GM21717 (cell line): ENCODE results near the gene PCDHGC5.
A peak's percentile ranks its signal among the peaks of the same experiment; 100 is the strongest.

Source experiments
- ATAC-seq: cut with Tn5 transposase; IDR thresholded peaks from one replicate; pipeline ENCODE4 v1.9.1; 2021; ENCODE audit warnings: mild to moderate bottlenecking, moderate library complexity; ENCODE audit not compliant: unreplicated experiment

The PCDHGC5 gene

DNA sequence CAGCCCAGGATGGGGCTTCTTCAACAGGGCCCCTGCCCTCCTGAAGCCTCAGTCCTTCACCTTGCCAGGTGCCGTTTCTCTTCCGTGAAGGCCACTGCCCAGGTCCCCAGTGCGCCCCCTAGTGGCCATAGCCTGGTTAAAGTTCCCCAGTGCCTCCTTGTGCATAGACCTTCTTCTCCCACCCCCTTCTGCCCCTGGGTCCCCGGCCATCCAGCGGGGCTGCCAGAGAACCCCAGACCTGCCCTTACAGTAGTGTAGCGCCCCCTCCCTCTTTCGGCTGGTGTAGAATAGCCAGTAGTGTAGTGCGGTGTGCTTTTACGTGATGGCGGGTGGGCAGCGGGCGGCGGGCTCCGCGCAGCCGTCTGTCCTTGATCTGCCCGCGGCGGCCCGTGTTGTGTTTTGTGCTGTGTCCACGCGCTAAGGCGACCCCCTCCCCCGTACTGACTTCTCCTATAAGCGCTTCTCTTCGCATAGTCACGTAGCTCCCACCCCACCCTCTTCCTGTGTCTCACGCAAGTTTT, 23.6 kb downstream of the PCDHGC5 start:
- ATAC-seq, result no peak

DNA sequence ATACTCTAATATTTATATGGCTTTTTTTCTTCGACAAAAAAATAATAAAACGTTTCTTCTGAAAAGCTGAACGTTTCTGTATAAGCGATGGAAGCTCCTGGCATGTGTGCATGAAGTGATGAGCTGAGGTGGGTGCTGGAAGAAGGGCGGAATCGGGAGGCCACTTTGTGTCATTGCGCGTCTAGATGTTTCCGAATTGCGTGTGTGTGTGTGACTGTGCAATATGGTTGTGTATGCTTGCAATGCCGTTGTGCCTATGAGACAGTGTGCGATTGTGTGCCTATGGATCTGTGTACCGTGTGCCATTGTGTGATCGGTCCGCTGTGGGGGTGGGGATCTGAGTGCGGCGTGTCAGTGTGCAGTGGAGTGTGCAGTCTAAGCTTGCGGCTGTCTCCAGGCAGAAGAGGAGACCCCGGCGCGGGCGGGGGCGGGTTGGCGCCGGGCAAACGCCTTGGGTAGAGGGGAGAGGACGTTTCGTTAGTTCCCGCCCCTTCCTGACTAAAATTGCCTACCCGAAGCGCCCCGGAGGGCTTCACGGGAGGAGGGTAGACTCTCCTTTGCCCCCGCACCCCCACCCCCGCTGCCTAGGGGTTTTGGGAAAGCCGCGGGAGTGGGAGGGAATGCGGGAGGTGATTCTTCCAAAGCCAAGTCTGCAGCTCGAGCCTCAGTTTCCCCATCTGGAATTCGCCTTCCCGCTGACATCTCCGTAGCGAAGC, 24.2 kb downstream of the PCDHGC5 start:
- no peak for ATAC-seq

DNA sequence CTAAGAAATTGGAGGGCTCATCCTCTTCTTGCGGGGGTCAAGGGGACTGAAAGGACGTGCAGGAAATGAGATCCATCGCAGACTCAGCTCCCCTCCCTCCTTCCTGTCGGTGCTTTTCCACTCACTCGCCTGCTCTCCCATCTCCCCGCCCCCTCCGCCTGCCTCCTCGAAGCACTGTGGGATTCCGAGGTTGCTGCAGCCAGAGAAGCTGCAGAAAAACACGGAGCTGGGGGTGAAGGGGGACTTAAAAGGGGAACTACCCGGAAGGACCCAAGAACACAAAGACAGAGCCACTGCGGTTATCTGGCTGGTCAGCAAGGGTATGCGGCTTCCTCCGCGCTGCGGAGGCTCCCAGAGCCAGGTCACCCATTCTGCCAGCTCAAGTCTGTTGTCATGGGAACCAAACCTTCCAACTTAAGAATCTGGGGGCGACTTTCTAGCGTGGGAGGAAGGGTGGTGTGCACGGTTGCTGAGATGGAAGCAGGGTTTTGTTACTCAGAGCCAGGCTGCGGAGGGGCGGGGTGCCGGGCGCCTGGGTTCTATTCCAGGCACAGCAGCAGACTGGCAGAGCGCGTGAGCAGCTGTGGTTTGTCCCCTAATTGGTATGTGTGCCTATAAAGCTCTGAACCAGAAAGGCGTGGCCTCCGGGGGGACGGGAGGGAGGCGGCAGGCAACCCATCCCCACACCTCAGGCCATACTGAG, 24.9 kb downstream of the PCDHGC5 start:
- ATAC-seq, result peak; percentile 37

DNA sequence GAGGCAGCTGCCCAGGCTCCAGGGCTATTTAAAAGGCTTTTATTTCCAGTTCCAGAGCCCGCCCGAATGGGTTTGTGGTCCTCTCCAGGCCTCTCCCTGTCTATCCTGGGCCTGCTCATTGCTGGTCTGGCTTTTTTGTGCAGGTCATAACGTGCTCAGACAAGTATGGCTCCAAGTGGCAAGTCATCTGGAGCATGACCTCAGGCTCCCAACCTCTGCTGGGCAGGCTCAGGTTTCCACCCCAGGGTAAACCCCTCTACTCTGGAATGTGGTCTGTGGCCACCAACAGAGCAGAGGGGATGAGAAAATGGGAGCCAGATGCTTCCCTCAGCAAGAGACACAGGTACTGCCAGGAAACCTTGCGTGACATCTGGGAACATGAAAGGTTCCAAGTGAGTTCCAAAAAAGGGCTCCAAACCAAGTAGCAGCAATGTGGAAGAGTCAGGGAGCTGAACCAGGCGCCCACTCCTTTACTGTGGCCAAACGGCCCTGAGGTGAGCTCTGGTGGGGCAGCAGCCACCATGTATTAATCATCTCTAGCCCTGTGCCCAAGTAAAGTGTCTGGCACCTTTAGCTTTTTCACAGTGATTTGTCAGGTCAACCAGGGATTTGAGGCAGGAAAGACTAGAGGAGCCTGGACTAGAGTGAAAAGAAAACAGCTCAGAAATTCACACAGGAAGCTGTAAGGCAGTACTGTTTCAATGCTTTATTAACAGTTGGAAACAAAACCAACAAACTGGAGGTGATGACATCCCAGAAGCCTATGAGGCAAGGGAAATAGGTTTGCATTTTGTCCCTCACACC, 25.7 kb downstream of the PCDHGC5 start:
- peak; percentile 25 for ATAC-seq

DNA sequence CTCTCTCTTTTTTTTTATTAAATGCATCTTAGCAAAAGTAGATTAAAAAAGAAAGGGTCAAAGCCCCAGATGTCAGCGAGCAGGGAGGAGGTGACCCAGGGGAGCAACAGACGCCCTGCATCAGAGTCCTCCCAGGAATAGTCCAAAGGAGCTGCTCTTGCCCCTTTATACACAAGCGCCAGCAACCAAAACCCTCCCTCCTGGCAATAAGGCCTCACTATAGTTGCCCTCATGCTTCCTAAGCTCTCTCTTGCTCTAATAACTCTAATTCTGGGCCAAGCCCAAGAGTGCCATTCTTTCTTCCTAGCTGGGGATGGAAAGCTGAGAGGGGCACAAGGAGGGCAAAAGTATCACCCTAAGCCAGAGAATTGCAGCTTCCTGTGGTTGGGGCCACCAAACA, 26.3 kb downstream of the PCDHGC5 start:
- ATAC-seq, result no peak

DNA sequence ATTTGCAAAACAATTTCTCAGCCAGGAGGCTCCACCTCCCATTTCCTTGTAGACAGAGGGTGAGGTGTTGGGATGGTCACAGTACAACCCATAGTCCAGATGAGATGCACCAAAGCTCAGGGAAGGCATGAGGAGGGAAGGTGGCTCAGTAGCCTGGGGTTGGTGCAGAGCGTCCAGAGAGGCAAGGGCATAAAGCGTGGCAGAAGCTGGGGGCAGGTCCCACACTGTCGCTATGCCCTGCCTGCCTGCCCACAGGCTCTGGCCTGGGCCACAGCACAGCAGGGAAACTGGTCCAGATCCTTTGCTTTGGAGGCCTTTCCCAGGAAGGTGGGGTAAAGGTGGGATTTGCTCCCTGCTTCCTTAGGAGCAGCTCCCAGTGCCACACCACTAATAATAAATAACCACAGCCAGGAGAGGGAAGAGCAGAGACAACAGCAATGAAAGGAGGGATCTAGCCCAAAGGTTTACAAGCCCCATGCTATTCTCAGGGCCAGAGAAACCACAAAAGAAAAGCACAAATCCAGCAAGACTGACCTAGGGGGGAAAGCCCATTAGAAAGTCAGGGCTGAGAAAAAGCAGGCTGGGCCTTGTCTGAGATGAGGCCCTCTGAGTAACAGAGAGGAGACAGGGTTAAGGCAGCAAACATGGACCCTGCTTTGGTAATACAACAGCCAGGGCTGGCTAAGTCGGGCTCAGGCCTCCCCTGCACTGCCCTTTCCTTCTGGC, 27.2 kb downstream of the PCDHGC5 start:
- ATAC-seq, result no peak

DNA sequence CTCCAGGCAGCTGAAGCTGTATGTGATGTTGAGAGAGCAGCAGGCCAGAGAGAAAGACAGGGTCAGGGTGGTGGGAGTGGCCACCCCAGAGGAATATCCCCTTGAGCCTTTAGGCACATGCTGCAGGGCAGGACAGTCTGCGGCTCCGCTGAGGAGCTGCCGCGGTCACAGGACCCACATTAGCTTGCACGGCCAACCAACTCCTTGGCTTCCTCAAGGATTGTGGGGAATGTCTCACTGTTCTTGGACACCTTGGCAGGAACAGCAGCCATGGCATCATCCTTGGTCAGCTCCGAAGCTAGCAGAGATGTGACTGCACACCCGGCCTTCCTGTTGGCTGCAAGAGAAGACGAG, 27.8 kb downstream of the PCDHGC5 start:
- no peak for ATAC-seq

DNA sequence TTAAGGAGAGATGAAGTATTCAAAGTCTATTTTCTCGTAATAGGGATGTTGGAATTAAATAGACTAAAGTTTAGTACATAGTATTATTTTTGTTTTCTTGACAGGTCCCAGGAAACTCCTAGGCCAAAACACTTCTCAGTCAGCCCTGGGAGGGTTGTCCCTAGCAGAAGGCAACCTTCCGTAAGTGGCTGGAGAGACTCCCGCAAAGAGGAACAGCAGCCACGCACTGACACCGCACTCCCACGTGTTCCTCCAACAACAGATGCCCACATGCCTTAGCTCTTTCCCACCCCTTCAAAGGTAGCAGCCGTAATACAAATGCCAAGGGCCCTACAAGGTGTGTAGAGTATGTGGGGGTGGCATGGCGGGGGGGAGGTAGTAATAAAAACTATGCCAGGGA, 28.4 kb downstream of the PCDHGC5 start:
- no peak for ATAC-seq

DNA sequence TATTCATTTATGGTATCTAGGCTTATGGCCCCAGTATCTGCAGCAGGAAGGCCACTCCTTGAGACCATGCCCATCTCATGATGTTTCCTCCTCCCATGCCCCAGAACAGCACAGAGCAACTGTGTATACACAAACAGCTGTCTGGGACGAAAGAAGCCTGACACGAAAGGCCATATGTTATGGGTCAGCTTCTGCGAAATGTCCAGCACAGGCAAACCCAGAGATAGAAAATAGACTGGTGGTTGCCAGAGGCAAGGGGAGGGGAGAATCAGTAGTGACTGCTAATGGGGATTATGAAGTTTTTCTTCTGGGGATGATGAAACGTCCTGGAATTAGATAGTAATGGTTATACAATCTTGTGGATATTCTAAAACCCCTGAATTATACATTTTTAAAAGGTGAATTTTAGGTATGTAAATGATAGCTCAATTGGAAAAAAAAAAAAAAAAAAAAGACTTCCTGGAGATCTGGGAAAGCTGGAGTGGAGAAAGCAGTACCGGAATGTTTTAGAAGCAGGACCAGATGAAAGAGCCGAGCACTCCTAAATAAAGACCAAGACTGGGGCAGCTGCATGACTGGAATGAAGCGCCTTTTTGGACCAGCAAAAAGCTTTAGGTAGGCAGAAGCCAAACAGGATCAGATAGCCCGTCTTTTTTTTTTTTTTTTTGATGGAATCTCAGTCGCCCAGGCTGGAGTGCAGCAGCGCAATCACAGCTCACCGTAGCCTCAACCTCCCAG, 29.2 kb downstream of the PCDHGC5 start:
- no peak for ATAC-seq

DNA sequence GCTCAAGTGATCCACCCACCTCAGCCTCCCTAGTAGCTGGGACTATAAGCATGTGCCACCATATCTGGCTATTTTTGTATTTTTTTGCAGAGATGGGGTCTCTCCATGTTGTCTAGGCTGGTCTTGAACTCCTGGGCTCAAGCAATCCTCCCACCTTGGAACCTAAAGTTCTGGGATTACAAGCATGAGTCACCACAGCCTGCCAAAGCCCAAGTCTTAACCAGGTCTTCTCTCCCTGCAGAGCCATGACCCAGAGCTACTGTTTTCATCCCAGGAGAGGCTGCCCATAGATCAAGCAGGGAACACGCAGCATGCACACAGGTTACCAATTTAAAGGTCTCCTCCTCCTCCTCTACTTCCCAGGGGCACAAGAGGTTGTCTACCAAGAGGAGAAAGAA, 29.7 kb downstream of the PCDHGC5 start:
- no peak for ATAC-seq

DNA sequence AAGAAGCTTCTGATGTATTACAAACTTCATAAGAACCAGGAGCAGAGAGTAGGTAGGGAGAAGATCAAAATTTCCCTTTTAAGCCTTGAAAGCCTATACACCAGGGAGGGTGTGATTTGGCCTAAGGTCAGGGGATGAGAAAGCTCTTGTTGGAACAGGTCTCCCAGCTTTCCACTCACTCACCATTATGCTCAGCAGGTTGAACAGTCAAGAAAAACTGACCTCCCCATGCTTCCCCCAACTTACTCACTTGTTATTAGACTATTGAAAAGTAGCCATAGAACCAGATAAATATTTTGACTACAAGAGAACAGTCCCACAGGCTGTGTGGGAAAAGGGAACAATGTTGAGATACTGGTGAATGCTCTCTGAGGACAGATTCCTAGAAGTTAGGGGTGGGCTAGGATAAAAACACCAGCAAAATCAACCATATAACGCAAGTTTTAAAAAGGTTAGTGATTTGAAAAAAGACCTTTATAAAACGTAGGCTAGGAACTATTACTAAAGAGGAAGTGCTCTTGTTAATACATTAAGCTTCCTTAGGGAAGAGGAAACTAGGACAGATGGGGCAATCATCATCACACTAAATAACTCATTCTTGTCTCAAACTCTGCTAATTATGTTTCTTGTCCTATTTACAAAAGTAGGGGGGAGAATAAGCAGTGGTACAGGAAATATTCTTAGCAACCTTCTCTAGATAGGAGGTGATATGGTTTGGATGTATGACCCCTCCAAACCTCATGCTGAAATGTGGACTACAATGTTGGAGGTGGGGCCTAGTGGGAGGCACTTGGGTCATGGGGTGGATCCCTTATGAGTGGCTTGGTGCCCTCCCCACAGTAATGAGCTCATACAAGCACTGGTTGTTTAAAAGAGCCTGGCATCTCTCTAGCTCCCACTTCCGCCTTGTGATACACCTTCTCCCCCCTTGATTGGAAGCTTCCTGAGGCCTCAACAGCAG, 31.0 kb downstream of the PCDHGC5 start:
- no peak for ATAC-seq

DNA sequence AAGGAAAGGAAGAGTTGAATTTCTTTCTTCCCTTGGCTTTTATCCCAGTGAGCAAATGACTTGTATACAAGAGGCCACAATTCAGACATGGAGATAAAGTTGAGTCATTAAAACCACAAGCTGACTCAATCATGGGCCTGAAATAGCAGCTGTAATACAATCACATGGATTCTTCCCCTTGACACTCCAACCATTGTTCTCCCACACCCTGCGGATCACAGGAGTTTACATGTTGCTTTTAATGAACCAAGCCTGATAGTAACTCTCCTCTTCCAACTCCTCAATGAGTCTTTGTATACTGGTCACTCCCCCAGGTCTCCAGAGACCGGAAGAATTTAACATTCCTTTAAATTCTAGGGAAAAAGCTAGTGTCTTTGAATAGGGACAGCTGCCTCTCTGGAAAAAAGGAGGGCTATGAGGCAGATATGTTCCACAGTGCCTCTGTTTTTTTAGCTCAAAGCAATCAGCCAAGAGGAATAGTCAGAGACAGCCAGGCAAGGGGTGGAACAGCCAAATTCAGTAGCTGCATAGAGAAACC, 32.4 kb downstream of the PCDHGC5 start:
- ATAC-seq, result no peak

DNA sequence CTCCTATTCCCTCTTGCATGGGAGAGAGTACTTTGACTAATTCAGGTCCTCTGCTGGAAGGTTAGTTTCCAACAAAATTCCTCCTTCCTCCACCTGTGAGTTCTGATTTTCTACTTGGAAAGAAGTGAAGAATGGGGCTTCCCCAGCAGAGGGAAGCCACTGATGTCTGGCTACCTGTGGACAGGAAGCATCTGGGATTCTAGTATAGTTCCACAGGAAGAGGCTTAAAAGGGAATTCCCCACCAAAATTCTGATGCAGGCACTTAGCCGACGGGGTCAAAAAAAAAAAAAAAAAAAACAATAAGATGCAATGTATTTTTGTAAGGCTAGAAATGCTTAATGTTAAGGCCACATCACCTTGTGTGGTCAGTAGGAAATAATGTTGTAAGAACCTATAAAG, 33.4 kb downstream of the PCDHGC5 start:
- ATAC-seq, result no peak

DNA sequence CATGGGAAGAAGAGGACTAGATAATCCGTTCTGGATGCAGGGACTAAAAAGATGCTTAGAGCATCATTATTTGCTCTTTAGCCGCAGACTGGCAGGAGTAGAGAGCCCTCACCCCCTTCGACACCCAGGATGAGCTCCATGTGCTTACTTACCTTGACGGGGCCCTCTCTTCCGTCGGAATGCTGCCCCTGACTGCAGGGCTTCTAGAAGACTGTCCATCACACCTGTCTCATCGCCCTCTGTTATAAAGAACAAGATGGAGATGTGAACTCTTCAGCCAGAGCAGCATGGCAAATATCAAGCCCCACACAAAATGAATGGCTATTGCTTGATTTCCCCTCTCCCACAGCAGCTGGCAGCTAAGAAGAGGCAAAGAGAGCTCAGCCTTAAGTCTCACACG, 35.1 kb downstream of the PCDHGC5 start:
- no peak for ATAC-seq

DNA sequence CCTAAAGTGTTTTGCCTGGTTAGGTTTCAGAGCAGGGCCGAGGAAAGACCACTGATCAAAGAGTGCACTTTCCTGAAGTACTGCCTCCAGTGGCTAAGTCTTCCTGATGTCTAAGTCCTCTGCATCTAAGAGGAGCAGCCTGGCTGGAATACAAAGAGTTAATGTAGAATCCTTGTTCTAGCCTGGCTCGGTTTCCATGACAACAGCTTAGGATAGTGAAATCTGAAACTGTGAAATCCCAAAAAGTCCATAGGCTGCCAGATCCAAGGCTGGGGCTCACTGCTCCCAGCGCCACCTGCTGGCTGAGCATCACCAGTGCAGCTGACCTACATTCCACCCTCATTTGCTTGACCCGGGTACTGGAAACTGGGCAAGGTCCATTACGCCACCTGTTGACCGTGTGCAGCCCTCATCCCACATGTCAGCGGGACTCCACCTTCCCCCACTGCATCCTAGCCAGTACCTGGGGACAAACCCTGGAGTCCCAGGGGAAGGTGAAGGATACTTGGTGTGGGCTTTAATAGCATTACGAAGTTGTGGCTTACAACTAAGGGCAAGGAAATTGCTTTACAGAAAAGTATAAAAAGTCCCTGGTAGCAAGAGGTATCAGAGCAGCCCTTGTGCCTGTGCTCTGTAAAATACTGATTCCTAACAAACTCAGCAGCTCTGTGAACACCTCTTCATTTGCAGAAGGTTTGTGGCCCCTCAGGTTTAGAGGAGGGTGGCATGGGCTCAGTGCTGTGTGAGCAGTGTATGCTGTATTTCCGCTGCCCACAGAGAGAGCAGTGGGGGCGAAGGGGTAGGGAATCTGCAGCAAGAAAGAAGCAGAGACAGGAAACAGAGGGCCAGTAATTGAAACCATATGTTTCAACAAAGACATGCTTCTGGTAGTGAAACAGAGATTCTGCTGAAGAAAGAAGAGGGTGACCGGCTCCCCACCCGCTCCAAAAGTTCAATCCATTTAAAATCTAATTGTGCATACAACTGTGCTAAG, 36.0 kb downstream of the PCDHGC5 start:
- ATAC-seq, result peak; percentile 67

DNA sequence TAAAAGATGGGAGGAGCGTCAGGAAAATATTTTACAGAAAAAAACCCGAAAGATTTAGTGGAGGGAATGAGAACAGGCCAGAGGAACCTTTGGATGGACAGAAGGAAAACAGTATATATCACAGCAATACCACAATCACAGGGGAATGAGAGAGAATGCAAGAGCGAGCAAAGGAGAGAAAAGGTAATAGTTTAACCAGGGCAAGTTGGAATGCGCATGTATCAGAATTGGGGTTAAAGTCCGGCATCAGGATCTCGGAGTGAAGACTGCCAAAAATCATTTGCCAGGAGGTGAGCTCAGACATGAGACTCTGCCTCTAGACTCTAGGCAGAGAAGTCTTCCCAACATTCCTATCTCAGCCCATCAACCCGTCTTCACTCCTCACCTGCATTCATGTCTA, 36.8 kb downstream of the PCDHGC5 start:
- no peak for ATAC-seq

DNA sequence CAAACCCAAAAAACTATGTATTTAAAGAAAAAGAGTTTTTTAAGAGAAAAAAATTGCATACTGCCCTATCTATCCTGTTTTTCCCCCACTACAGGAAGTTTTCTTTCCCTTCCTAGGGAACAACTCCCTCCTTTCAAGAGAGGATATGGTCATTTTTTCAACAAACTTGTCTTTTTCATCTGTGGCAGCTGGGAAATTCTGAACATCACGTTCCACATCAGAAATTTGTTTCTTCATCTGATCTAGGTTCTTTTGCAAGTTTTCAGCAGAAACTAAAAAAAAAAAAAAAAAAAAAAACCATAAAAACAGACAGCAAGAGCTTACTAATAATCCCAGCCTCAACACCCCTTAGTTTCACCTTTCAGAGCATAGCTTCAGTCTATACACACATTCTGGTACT, 38.5 kb downstream of the PCDHGC5 start:
- ATAC-seq, result no peak
